GM10266 (cell line): ENCODE results near the gene CZIB.

Source experiments
- DNase-seq: peaks from one replicate; pipeline ENCODE4 v3.0.0; 2012; ENCODE audit errors: extremely low spot score
- TF ChIP-seq, protein P1 (sequence below): IDR thresholded peaks from 2 replicates; pipeline ENCODE4 v1.5.1; 2012; ENCODE audit warnings: mild to moderate bottlenecking, low read depth; ENCODE audit not compliant: control insufficient read depth, insufficient read depth; ENCODE audit errors: missing control alignments

CZIB gene

DNA sequence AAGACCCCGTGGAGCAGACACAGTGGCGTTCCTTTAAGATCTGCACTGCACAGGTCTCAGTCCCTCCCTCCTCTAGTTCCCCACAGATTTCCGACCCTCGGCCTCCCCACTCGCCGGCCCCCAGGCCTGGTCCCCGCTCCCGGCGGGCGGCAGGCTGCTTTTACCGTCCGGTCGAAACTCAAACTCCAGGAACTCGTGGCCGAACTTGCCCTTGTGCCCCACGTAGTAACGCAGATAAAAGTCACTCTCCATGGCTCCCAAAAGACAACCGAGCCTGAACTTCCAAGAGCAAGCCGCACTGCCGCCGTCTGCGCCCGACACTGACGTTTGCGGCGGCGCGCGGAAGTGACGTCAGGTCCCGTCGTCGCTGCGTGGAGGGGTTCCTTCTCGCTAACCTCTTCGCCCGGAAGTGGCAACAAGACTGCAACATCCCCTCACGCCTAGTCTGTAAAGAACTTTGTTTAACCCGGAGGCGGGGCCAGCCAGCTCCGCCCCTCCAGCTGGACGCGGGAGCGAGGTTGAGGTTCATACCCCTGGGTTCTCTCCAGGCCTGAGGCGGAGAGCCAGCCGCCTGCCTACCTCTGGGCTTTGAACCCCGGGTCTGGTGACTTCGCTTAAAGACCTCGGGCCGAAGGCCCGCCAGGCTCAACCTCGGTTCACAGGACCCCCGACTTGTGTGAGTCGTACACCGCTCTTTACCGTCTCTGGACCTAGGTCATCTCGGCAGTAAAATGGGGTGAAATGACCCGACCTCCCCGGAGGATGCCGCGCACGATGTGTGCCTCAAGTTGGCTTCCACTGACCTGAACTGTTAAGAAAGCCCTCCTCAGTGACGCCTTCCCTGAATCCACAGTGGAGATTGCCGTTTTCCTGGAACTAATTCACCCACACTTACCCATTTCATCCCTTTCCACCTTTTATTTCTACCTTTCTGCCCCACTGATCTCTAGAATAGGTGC is 18.0 kb upstream of the CZIB start, which contains the start of gene MAGOH:
Gene MAGOH (minus strand): TSS at position 322 of the 959 bp plus-strand sequence. CDS start 70 bp downstream, at position 252.
- TF ChIP-seq, protein P1, sequence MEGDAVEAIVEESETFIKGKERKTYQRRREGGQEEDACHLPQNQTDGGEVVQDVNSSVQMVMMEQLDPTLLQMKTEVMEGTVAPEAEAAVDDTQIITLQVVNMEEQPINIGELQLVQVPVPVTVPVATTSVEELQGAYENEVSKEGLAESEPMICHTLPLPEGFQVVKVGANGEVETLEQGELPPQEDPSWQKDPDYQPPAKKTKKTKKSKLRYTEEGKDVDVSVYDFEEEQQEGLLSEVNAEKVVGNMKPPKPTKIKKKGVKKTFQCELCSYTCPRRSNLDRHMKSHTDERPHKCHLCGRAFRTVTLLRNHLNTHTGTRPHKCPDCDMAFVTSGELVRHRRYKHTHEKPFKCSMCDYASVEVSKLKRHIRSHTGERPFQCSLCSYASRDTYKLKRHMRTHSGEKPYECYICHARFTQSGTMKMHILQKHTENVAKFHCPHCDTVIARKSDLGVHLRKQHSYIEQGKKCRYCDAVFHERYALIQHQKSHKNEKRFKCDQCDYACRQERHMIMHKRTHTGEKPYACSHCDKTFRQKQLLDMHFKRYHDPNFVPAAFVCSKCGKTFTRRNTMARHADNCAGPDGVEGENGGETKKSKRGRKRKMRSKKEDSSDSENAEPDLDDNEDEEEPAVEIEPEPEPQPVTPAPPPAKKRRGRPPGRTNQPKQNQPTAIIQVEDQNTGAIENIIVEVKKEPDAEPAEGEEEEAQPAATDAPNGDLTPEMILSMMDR = no peak
- DNase-seq = peak; percentile 93

DNA sequence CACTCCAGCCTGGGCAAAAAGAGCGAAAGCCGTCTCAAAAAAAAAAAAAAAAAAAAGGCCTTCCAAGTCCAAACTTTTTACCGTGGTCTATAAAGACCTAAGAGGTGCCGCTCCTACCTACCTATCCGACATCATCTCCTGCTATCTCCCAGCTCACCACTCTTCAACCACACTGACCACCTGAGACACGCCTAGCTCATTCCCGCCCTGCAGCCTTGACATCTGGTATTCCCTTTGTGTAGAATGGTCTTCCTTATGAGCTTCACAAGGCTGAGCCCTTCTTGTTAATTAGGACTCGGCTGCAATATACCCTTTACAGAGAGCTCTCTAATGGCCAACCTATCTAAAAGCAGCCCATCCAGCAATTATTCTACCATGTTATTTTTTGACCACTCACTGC is 17.2 kb upstream of the CZIB start:
- TF ChIP-seq, protein P1 = no peak
- DNase-seq = no peak

DNA sequence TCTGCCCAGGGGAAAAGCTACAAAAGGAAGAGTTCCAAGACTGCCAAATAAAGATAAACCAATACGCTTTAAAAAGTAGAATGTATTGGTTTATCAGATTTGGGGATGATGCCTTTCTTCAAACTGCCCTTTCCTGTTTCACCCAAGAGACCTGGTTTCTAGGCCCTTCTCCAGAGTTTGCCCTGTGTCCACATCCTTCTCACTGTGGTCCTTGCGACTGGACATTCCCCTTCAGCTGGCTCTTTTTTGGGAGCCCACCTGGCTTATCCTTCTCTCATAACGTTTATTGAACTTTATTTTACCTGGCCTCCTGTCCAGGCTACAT is 490 bp upstream of the CZIB start:
- no peak for DNase-seq
- TF ChIP-seq, protein P1 = no peak

DNA sequence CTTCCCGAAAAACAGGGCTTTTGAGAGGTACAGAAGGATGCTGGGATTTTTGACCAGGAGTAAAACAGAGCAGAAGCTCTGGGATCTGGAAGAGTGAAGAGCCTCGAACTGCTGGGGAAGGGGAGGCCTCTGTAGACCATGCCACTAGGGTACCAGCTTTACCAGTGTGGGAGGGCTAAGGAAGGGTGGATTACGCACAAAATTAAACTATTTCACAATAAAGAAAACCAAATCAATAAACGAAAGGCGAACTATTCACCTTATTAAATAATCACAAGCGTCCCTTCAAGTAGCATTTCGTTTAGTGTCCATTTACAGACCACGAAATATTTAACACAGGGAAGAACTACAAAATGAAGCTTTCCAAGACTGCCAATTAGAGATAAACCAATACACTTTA is 723 bp downstream of the CZIB start:
- TF ChIP-seq, protein P1 = no peak
- DNase-seq = no peak

DNA sequence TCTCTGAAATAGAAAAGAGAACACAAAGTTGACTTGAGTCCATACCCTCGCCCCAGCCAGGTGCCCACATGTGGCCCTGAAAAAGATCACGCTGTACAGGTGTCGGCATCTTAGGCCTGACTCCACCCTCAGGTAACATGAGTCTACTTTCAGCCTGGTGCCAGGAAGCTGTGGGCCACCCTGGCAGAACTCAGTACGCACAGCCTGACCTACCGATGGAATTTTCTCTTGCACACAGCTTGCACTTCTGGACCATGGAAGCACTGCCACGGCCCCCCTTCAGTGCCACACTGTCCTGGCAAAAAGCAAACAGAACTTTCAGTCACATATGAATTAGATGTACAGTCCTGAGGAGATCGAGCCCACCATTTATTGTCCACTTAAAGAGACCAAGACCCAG is 2.2 kb downstream of the CZIB start:
- no peak for DNase-seq
- TF ChIP-seq, protein P1 = no peak

DNA sequence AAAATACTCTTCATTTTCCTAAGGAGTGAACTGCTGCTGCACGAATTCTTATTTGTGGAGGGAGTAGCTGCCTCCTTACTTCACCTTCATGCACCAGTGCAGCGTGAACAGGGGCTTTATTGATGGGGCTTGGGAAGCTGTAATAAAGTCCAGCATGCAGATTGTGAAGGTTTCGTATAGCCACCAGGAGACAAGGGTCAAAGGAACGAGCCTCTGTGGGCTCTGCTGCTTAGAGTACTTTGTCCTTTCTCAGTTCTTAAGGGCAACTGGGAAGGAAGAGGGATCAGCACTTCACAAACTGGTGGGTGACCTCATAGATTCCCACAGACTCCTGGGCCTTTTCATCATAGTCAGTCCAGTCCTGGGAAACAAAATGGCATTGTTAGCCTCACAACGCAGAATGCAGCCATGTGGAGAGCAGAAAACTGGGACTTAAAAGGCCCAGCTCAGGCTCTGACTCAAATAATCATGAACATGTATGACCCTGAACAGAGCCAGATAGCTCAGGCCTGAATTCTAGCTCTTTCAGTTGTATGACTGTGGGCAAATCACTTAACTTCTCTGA is 6.0 kb downstream of the CZIB start:
- TF ChIP-seq, protein P1 = no peak
- DNase-seq = no peak

DNA sequence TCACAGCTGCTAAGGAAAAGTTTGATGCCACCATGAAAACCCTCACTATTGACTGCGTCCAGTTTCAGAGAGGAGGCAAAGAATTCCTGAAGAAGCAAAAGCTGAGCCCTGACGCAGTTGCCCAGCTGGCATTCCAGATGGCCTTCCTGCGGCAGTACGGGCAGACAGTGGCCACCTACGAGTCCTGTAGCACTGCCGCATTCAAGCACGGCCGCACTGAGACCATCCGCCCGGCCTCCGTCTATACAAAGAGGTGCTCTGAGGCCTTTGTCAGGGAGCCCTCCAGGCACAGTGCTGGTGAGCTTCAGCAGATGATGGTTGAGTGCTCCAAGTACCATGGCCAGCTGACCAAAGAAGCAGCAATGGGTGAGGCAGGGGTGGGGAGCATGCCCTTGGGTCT is 9.5 kb downstream of the CZIB start:
- TF ChIP-seq, protein P1 = no peak
- no peak for DNase-seq
